Measurements from ENCODE around the gene CREBRF. TPM values are rescaled to one million over a fixed set of nuclear protein-coding genes. Genes with fewer than 3 reads are reported as not detected.

CREBRF gene
- total and polyA plus RNA-seq, 7 donors: 0.92 to 17.1 (median 13.1) TPM

DNA sequence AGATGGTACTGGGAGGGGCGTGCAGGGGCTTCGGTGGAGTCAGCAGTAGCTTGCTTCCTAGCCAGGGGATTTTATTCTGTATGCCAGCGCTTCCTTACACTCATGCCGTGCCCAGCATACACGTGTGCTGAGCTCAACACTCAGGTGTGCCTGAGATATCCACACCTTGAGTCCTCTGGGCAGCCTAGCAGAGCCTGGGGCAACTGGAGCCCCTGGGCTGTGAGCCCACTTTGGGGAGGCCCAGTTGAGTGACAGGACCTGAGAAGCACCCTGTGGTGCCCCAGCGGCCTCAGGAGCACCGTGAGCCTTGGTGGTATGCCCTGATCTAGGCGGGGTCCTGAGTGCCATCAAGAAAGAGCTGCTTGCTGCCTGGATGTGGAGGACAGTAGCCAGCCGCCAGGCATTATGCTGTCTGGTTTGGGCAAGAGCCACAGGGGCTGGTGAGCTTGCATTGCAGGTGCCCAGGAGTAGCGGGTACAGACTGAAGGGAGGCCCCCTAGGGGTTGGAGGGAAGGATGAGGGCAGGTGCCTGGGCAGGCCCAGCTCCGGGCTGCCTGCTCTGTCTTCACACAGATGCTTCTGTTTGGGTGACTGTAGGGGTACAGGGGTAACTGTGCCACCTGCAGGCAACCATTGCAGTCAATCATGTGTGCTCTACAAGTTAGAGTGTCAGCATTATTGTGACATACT is 131.0 kb downstream of the CREBRF start:
- no peaks in the 10 kb centered on the region for H3K27me3 ChIP-seq (ENCODE audit: insufficient read depth in 3 of 3, low read length in 2 of 3)
- intact Hi-C loops (cut with DNase I): no loop called here
- H3K27ac ChIP-seq: no peak overlapping the region
- no peaks in the 10 kb centered on the region for H3K36me3 ChIP-seq (ENCODE audit: insufficient read depth in 1 of 2, low read depth in 1 of 2)
- no peak overlapping the region for H3K4me3 ChIP-seq
- H3K9me3 ChIP-seq: no peaks in the 10 kb centered on the region
- ATAC-seq (peak in 1 of 4 donors; percentile 30), DNase-seq (no peak)
- no peaks in the 10 kb centered on the region for H3K4me1 ChIP-seq
- TF ChIP-seq, protein P1, sequence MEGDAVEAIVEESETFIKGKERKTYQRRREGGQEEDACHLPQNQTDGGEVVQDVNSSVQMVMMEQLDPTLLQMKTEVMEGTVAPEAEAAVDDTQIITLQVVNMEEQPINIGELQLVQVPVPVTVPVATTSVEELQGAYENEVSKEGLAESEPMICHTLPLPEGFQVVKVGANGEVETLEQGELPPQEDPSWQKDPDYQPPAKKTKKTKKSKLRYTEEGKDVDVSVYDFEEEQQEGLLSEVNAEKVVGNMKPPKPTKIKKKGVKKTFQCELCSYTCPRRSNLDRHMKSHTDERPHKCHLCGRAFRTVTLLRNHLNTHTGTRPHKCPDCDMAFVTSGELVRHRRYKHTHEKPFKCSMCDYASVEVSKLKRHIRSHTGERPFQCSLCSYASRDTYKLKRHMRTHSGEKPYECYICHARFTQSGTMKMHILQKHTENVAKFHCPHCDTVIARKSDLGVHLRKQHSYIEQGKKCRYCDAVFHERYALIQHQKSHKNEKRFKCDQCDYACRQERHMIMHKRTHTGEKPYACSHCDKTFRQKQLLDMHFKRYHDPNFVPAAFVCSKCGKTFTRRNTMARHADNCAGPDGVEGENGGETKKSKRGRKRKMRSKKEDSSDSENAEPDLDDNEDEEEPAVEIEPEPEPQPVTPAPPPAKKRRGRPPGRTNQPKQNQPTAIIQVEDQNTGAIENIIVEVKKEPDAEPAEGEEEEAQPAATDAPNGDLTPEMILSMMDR (IDR thresholded peaks at IDR 0.05): no peak
- 71 to 75% (median 73%) methylated on average over 11 of the region's 11 CpGs for WGBS, 3 donors

DNA sequence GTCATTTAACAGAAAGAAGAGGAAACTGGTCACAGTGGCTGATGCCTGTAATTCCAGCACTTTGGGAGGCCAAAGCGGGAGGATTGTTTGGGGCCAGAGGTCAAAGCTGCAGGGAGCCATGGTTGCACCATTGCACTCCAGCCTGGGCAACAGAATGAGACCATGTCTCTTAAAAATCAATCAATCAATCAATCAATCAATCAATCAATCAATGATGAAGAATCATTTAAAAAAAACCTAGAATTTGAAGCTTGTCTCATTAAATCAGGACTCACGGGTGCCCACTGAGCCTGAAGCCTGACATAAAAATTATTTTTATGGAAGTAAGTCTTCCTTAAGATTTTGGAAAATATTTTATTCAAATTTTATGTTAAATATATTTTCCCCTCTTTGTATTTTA is 132.1 kb downstream of the CREBRF start:
- H3K36me3 ChIP-seq (ENCODE audit: insufficient read depth in 1 of 2, low read depth in 1 of 2): no peaks in the 10 kb centered on the region
- intact Hi-C loops (cut with DNase I): no loop called here
- no peak for ATAC-seq
- WGBS, 3 donors: 72 to 85% (median 79%) methylated on average over 2 of the region's 2 CpGs
- TF ChIP-seq, protein P1 (IDR thresholded peaks at IDR 0.05): no peak
- no peaks in the 10 kb centered on the region for H3K27me3 ChIP-seq (ENCODE audit: insufficient read depth in 3 of 3, low read length in 2 of 3)
- no peak overlapping the region for H3K4me3 ChIP-seq
- H3K27ac ChIP-seq: no peak overlapping the region
- DNase-seq: no peak
- no peaks in the 10 kb centered on the region for H3K9me3 ChIP-seq
- H3K4me1 ChIP-seq: no peaks in the 10 kb centered on the region

Other genes with a start within 250 kb of the CREBRF start
- 10 to 100 TPM; 49.9 to 86.5 (median 53.7) TPM for gene ERGIC1, start 222.1 kb upstream of the CREBRF start, total RNA-seq
- gene ERGIC1, start 222.1 kb upstream of the CREBRF start, polyA plus RNA-seq: 100 to 1,000 TPM in 1 of 3 donors, 10 to 100 TPM in 2; 50.5 to 116 (median 60.1) TPM
- gene RPL26L1, start 96.9 kb upstream of the CREBRF start, total RNA-seq: 10 to 100 TPM; 21.5 to 31.4 (median 27.7) TPM
- gene RPL26L1, start 96.9 kb upstream of the CREBRF start, polyA plus RNA-seq: 10 to 100 TPM; 33.3 to 80.9 (median 50.7) TPM
- gene ATP6V0E1, start 72.6 kb upstream of the CREBRF start, total RNA-seq: 100 to 1,000 TPM in 3 of 4 donors, 10 to 100 TPM in 1; 97.8 to 176 (median 147) TPM
- gene ATP6V0E1, start 72.6 kb upstream of the CREBRF start, polyA plus RNA-seq: 100 to 1,000 TPM; 156 to 319 (median 201) TPM
- gene BNIP1, start 88.2 kb downstream of the CREBRF start, total RNA-seq: 10 to 100 TPM in 2 of 4 donors, 1 to 10 TPM in 2; 8.4 to 15.1 (median 11.5) TPM
- 10 to 100 TPM; 14.2 to 22.9 (median 21.4) TPM for gene BNIP1, start 88.2 kb downstream of the CREBRF start, polyA plus RNA-seq
- 1 to 10 TPM in 2 of 4 donors, not detected in 2; 1.8 to 4.1 TPM for gene NKX2-5, start 178.9 kb downstream of the CREBRF start, total RNA-seq
- not detected for gene NKX2-5, start 178.9 kb downstream of the CREBRF start, polyA plus RNA-seq